Fibroblast of lung (primary cell): ENCODE measurements around the gene MDFI. TPM values are rescaled to one million over a fixed set of nuclear protein-coding genes. Genes with fewer than 3 reads are reported as not detected.

Source experiments
- DNase-seq, 2 donors: peaks; one replicate each; pipeline versions ENCODE4 v3.0.0 to v3.0.0-alpha.2; 2010; ENCODE audit warnings: low read depth in 2 of 2
- H2AFZ ChIP-seq: 2 replicates; pipeline ENCODE4 v1.5.1; 2012; ENCODE audit warnings: low read length, control low read depth, inconsistent platforms
- H3K27ac ChIP-seq: 2 replicates; pipeline ENCODE4 v1.5.1; 2011; ENCODE audit warnings: low read length, control low read depth; ENCODE audit not compliant: insufficient read depth
- H3K27me3 ChIP-seq: 2 replicates; pipeline ENCODE4 v1.5.1; 2011; ENCODE audit warnings: mild to moderate bottlenecking, low read length; ENCODE audit not compliant: control insufficient read depth, insufficient read depth
- H3K36me3 ChIP-seq: 2 replicates; pipeline ENCODE4 v1.5.1; 2011; ENCODE audit warnings: low read length; ENCODE audit not compliant: control insufficient read depth, insufficient read depth
- H3K4me1 ChIP-seq: 2 replicates; pipeline ENCODE4 v1.5.1; 2011; ENCODE audit warnings: low read length; ENCODE audit not compliant: control insufficient read depth, insufficient read depth; ENCODE audit errors: extremely low read depth
- H3K4me2 ChIP-seq: 2 replicates; pipeline ENCODE4 v1.5.1; 2011; ENCODE audit warnings: low read length, control low read depth; ENCODE audit not compliant: insufficient read depth; ENCODE audit errors: extremely low read depth
- H3K4me3 ChIP-seq, 4 experiments: fragments of 200-600 bp in 1 of 4; sonication (generic) in 1 of 4; replicated peaks in 1 of 4; 2 replicates each; pipeline ENCODE4 v1.5.1; 2011 to 2016; ENCODE audit warnings: low read length in 4 of 4, low read depth in 3 of 4, mild to moderate bottlenecking in 3 of 4, control low read depth in 2 of 4, inconsistent platforms in 1 of 4, mixed read lengths in 1 of 4; ENCODE audit not compliant: insufficient read depth in 1 of 4; ENCODE audit errors: control extremely low read depth in 1 of 4
- H3K79me2 ChIP-seq: 2 replicates; pipeline ENCODE4 v1.5.1; 2012; ENCODE audit warnings: mild to moderate bottlenecking, low read length, inconsistent platforms; ENCODE audit not compliant: control insufficient read depth, insufficient read depth
- H3K9ac ChIP-seq: 2 replicates; pipeline ENCODE4 v1.5.1; 2011; ENCODE audit warnings: mild to moderate bottlenecking, low read length, control low read depth; ENCODE audit not compliant: insufficient read depth
- H3K9me3 ChIP-seq: 2 replicates; pipeline ENCODE4 v1.5.1; 2012; ENCODE audit warnings: low read depth, low read length; ENCODE audit not compliant: control insufficient read depth, insufficient read depth
- H4K20me1 ChIP-seq: 2 replicates; pipeline ENCODE4 v1.5.1; 2011; ENCODE audit warnings: low read length; ENCODE audit not compliant: control insufficient read depth, insufficient read depth; ENCODE audit errors: extremely low read depth
- CTCF ChIP-seq, 2 donors: IDR thresholded peaks in 1 of 2; conservative IDR thresholded peaks in 1 of 2; 1 replicate in 1 of 2; 2 replicates in 1 of 2; pipeline ENCODE4 v1.5.1; 2011 to 2012; ENCODE audit warnings: low read length in 2 of 2, control low read depth in 1 of 2, inconsistent platforms in 1 of 2, low read depth in 1 of 2, mild to moderate bottlenecking in 1 of 2
- EZH2 ChIP-seq: IDR thresholded peaks from 2 replicates; pipeline ENCODE4 v1.5.1; 2012; ENCODE audit warnings: low read length, control low read depth, mild to moderate bottlenecking; ENCODE audit errors: missing control alignments
- polyA plus RNA-seq, 2 donors: library from polyadenylated mRNA; depleted of rRNA in 1 of 2; stranded (reverse) in 1 of 2; unstranded in 1 of 2; fragments of >200 nt; gene quantifications; 2 replicates each; pipeline ENCODE4 v1.2.1, GENCODE V29; 2011 to 2012; ENCODE audit warnings: missing spikeins in 1 of 2
- total RNA-seq: library from RNA; depleted of rRNA; stranded (reverse); fragments of >200 nt; gene quantifications from 2 replicates; pipeline ENCODE4 v1.2.1, GENCODE V29; 2014

MDFI gene
- total and polyA plus RNA-seq, 2 donors (not counting 1 experiment from before 2014, with no cell fraction given) = 0.17 TPM; not detected in 1

GRCh38 chr6:41630069-41630468 lies 8.2 kb upstream of the MDFI start:
- H3K36me3 ChIP-seq = no peaks in the 10 kb centered on the region
- no peak overlapping the region for H3K9ac ChIP-seq
- TF ChIP-seq CTCF (conservative IDR thresholded peaks at IDR 0.05 in 1 of 2, IDR thresholded peaks at IDR 0.05 in 1 of 2; ENCODE audit: low read depth in 1 of 2, low read length in 2 of 2) = no peak
- no peak for TF ChIP-seq EZH2
- H4K20me1 ChIP-seq = no peaks in the 10 kb centered on the region
- H2AFZ ChIP-seq = no peak overlapping the region
- no peak for DNase-seq
- H3K4me2 ChIP-seq = no peak overlapping the region
- H3K9me3 ChIP-seq = no peaks in the 10 kb centered on the region
- H3K79me2 ChIP-seq = no peaks in the 10 kb centered on the region
- no peaks in the 10 kb centered on the region for H3K27me3 ChIP-seq
- H3K27ac ChIP-seq = no peak overlapping the region
- H3K4me1 ChIP-seq = no peaks in the 10 kb centered on the region
- no peak overlapping the region for H3K4me3 ChIP-seq

GRCh38 chr6:41630946-41631345 lies 7.3 kb upstream of the MDFI start:
- Histone ChIP-seq H3K27ac (no peak overlapping the region), H3K4me3 (no peak overlapping the region), H2AFZ (no peak overlapping the region), H3K27me3 (no peaks in the 10 kb centered on the region), H3K36me3 (no peaks in the 10 kb centered on the region), H3K4me1 (no peaks in the 10 kb centered on the region), H3K79me2 (no peaks in the 10 kb centered on the region), H3K4me2 (no peak overlapping the region), H3K9ac (no peak overlapping the region), H4K20me1 (no peaks in the 10 kb centered on the region), H3K9me3 (no peaks in the 10 kb centered on the region)
- no peak for DNase-seq
- no peak for TF ChIP-seq CTCF (conservative IDR thresholded peaks at IDR 0.05 in 1 of 2, IDR thresholded peaks at IDR 0.05 in 1 of 2; ENCODE audit: low read depth in 1 of 2, low read length in 2 of 2)
- TF ChIP-seq EZH2 = no peak

- no peak overlapping the region for H3K9ac ChIP-seq
- DNase-seq = no peak
- H3K79me2 ChIP-seq = no peaks in the 10 kb centered on the region
- no peaks in the 10 kb centered on the region for H3K4me1 ChIP-seq
- no peak overlapping the region for H3K4me3 ChIP-seq
- no peak overlapping the region for H3K27ac ChIP-seq
- TF ChIP-seq EZH2 (no peak), CTCF (conservative IDR thresholded peaks at IDR 0.05 in 1 of 2, IDR thresholded peaks at IDR 0.05 in 1 of 2; ENCODE audit: low read depth in 1 of 2, low read length in 2 of 2) (no peak)
- H4K20me1 ChIP-seq = no peaks in the 10 kb centered on the region
- no peaks in the 10 kb centered on the region for H3K9me3 ChIP-seq
- H2AFZ ChIP-seq = no peak overlapping the region
- peaks cover 15% of the 10 kb centered on the region for H3K27me3 ChIP-seq
- H3K36me3 ChIP-seq = no peaks in the 10 kb centered on the region
- H3K4me2 ChIP-seq = no peak overlapping the region
These were observed 5.1 kb upstream of the MDFI start for GRCh38 chr6:41633056-41633634.
